C4-2B (cell line): ENCODE measurements around the gene CNGB1.

Experiments used
- ZFX ChIP-seq: fragments of 450-650 bp; IDR thresholded peaks from 2 replicates; pipeline ENCODE4 v1.6.1; 2017
- TF ChIP-seq, protein P1 (sequence below): fragments of 450-650 bp; conservative IDR thresholded peaks from 2 replicates; pipeline ENCODE4 v1.5.1; 2017; ENCODE audit warnings: mild to moderate bottlenecking

DNA sequence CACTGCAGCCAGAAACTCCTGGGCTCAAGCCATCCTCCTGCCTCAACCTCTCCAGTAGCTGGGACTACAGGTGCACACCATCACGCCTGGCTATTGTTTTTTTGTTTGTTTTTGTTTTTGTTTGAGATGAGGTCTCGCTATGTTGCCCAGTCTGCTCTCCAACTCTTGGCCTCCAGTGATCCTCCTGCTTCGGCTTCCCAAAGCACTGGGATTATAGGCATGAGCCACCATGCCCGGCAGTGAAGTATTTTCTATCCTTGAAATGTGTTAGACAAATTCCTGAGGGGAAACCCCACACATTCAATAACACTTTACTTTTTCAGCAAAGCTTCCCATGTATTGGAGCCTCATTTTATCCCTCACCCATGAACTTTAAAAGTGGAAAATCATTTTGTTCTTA lies 87.4 kb downstream of the CNGB1 start:
- TF ChIP-seq, protein P1, sequence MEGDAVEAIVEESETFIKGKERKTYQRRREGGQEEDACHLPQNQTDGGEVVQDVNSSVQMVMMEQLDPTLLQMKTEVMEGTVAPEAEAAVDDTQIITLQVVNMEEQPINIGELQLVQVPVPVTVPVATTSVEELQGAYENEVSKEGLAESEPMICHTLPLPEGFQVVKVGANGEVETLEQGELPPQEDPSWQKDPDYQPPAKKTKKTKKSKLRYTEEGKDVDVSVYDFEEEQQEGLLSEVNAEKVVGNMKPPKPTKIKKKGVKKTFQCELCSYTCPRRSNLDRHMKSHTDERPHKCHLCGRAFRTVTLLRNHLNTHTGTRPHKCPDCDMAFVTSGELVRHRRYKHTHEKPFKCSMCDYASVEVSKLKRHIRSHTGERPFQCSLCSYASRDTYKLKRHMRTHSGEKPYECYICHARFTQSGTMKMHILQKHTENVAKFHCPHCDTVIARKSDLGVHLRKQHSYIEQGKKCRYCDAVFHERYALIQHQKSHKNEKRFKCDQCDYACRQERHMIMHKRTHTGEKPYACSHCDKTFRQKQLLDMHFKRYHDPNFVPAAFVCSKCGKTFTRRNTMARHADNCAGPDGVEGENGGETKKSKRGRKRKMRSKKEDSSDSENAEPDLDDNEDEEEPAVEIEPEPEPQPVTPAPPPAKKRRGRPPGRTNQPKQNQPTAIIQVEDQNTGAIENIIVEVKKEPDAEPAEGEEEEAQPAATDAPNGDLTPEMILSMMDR = no peak
- no peak for TF ChIP-seq ZFX
